ENCODE data around the gene UGGT2.
"Not testable (repeated sequence)": the region's sequence is repeated elsewhere in the genome, so short reads cannot be mapped to it uniquely, and the experiment has no call there.

Gene UGGT2

GRCh38 chr13:95771905-95772304 is 281.3 kb downstream of the UGGT2 start:
- TF ChIP-seq POU2F2 (IDR thresholded peaks at IDR 0.05; ENCODE audit: low read depth, low read length) (no peak), POLR2A (IDR thresholded peaks at IDR 0.05; ENCODE audit: low read depth, low read length) (no peak), SPI1 (IDR thresholded peaks at IDR 0.05; ENCODE audit: low read depth, low read length) (no peak), POLR2AphosphoS5 (IDR thresholded peaks at IDR 0.05; ENCODE audit: low read depth, low read length) (no peak), TAF1 (IDR thresholded peaks at IDR 0.05; ENCODE audit: low read depth, low read length) (no peak), PAX5 (IDR thresholded peaks at IDR 0.05; ENCODE audit: insufficient read depth, low read length, severe bottlenecking) (no peak)
- no peak for DNase-seq (ENCODE audit: insufficient read length, low spot score)
- no peak for FAIRE-seq

DNA sequence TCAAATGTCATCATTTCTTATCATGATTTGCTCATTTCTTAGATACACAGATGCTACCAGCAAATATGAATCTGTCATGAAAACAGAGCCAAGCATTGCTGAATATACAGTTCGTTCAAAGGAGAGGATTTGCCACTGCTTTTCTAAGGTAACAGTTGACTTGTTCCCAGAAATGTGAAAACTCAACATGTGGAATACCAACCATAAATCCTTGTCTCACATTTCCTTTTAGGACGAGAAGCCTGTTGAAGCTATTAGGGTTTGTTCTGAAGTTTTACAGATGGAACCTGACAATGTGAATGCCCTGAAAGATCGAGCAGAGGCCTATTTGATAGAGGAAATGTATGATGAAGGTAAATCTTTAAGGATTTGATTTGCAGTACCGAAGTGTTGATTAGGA is 289.6 kb downstream of the UGGT2 start:
- DNase-seq (ENCODE audit: insufficient read length, low spot score) (no peak), FAIRE-seq (peak; percentile 63)
- TF ChIP-seq POLR2A (IDR thresholded peaks at IDR 0.05; ENCODE audit: low read depth, low read length) = no peak
- no peak for TF ChIP-seq SPI1 (IDR thresholded peaks at IDR 0.05; ENCODE audit: low read depth, low read length)
- no peak for TF ChIP-seq TAF1 (IDR thresholded peaks at IDR 0.05; ENCODE audit: low read depth, low read length)
- no peak for TF ChIP-seq POU2F2 (IDR thresholded peaks at IDR 0.05; ENCODE audit: low read depth, low read length)
- TF ChIP-seq PAX5 (IDR thresholded peaks at IDR 0.05; ENCODE audit: insufficient read depth, low read length, severe bottlenecking) = no peak
- no peak for TF ChIP-seq POLR2AphosphoS5 (IDR thresholded peaks at IDR 0.05; ENCODE audit: low read depth, low read length)

DNA sequence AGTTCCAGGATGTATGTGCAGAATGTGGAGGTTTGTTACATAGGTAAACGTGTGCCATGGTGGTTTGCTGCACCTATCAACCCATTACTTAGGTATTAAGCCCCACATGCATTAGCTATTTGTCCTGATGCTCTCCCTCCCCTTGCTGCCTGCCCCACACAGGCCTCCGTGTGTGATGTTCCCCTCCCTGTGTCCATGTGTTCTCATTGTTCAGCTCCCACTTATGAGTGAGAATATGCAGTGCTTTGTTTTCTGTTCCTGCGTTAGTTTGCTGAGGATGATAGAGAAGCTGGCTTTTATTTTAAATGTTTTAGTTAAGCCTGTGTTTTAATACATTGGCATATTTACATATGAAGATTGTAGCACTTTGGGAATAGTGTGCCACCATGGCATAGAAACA is 290.6 kb downstream of the UGGT2 start:
- not testable (repeated sequence) for FAIRE-seq; DNase-seq (ENCODE audit: insufficient read length, low spot score)

DNA sequence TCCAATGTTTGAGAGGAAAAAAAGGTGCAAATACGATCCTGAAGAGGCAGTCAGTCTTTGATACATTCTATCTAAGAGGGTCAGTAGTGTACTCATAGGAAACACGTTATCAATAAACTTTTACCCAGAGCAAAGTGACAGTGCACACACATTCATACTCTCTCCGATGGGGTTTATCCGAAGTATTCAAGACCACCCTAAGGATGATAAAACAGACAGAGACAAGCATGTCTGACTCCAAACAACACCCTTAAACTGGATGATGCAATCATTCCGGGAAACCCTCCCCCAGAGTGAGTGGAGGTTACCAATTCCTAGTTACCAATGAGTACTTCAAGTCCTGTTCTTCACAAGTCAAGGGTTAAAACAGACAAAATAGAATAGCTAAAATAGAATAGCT is 297.1 kb downstream of the UGGT2 start:
- TF ChIP-seq POU2F2 (IDR thresholded peaks at IDR 0.05; ENCODE audit: low read depth, low read length) = no peak
- TF ChIP-seq POLR2A (IDR thresholded peaks at IDR 0.05; ENCODE audit: low read depth, low read length) = no peak
- TF ChIP-seq PAX5 (IDR thresholded peaks at IDR 0.05; ENCODE audit: insufficient read depth, low read length, severe bottlenecking) = no peak
- no peak for TF ChIP-seq TAF1 (IDR thresholded peaks at IDR 0.05; ENCODE audit: low read depth, low read length)
- TF ChIP-seq SPI1 (IDR thresholded peaks at IDR 0.05; ENCODE audit: low read depth, low read length) = no peak
- no peak for TF ChIP-seq POLR2AphosphoS5 (IDR thresholded peaks at IDR 0.05; ENCODE audit: low read depth, low read length)
- DNase-seq (ENCODE audit: insufficient read length, low spot score) (no peak), FAIRE-seq (no peak)

DNA sequence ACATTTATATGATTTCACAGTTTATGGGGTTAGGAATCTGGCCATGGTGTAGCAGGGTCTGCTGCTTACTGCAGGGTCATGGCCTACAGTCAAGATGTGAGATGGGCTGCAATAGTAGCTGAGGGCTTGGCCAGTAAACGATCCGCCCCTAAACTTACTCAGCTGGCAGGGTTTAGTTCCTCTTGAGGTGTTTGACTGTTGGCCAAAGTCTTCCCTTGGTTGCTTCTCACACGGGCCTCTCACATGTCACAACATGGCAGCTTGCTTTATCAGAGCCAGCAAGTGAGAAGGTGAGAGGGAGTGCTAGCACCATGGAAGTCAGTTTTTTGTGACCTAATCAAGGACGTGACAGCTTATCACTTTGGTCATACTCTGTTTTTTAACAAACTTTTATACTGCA is 299.1 kb downstream of the UGGT2 start:
- FAIRE-seq (no peak), DNase-seq (ENCODE audit: insufficient read length, low spot score) (no peak)
- TF ChIP-seq POU2F2 (IDR thresholded peaks at IDR 0.05; ENCODE audit: low read depth, low read length) = no peak
- TF ChIP-seq POLR2A (IDR thresholded peaks at IDR 0.05; ENCODE audit: low read depth, low read length) = no peak
- no peak for TF ChIP-seq SPI1 (IDR thresholded peaks at IDR 0.05; ENCODE audit: low read depth, low read length)
- TF ChIP-seq PAX5 (IDR thresholded peaks at IDR 0.05; ENCODE audit: insufficient read depth, low read length, severe bottlenecking) = no peak

DNA sequence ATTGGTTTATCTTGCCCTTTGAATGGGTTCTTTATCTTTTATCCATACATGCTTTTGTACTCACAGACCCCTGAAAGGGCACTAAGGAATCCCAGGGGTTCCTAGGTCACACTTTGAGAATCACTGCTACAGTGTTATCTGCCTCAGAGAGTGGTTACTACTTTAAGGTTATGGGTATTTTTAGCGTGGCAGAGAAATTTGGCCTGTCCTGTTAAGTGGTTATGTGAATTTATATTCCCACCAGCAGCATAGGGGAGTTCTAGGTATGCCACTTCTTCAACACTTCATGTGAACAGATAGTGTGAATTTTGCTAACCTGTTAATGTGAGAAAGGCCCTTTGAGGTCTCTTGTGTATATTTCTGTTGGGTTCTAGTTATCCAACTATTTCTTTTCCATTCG is 300.5 kb downstream of the UGGT2 start:
- no peak for FAIRE-seq
- TF ChIP-seq TAF1 (IDR thresholded peaks at IDR 0.05; ENCODE audit: low read depth, low read length) (no peak), POU2F2 (IDR thresholded peaks at IDR 0.05; ENCODE audit: low read depth, low read length) (no peak), POLR2AphosphoS5 (IDR thresholded peaks at IDR 0.05; ENCODE audit: low read depth, low read length) (no peak), SPI1 (IDR thresholded peaks at IDR 0.05; ENCODE audit: low read depth, low read length) (no peak), POLR2A (IDR thresholded peaks at IDR 0.05; ENCODE audit: low read depth, low read length) (no peak), PAX5 (IDR thresholded peaks at IDR 0.05; ENCODE audit: insufficient read depth, low read length, severe bottlenecking) (no peak)
- no peak for DNase-seq (ENCODE audit: insufficient read length, low spot score)
